ENCODE results near the gene KCNK3. TPM values are rescaled to one million over a fixed set of nuclear protein-coding genes. Genes with fewer than 3 reads are reported as not detected.
"Not testable (repeated sequence)": the region's sequence is repeated elsewhere in the genome, so short reads cannot be mapped to it uniquely, and the experiment has no call there.

KCNK3 gene
- not detected in 2 replicates for total RNA-seq (2014; rRNA removed; shearing (Covaris generic))
- polyA plus RNA-seq (2015; cell fraction: cytosol; rRNA removed), result not detected in 2 replicates
- not detected in 2 replicates for polyA plus RNA-seq (2015; cell fraction: nucleus; rRNA removed)

GRCh38 chr2:26692279-26692896 lies at the start of gene KCNK3:
KCNK3 (plus strand) TSS chr2:26692722; CDS start chr2:26692876, 154 bp downstream.
- DNase-seq (ENCODE audit: low read depth, low spot score), result peak; percentile 14
- in situ Hi-C loops (cut with HindIII; ENCODE audit: low pct_unique_long_range_greater_than_20kb, low sequenced_read_pairs), result no loop called here

- DNase-seq (ENCODE audit: low read depth, low spot score), result no peak
- in situ Hi-C loops (cut with HindIII; ENCODE audit: low pct_unique_long_range_greater_than_20kb, low sequenced_read_pairs), result no loop called here
Measured at GRCh38 chr2:26644188-26644835, 48.2 kb upstream of the KCNK3 start.

- in situ Hi-C loops (cut with HindIII; ENCODE audit: low pct_unique_long_range_greater_than_20kb, low sequenced_read_pairs), result no loop called here
- no peak for DNase-seq (ENCODE audit: low read depth, low spot score)
Measured at GRCh38 chr2:26645762-26646161, 46.8 kb upstream of the KCNK3 start.

GRCh38 chr2:26646986-26647672 lies 45.4 kb upstream of the KCNK3 start:
- DNase-seq (ENCODE audit: low read depth, low spot score), result no peak
- in situ Hi-C loops (cut with HindIII; ENCODE audit: low pct_unique_long_range_greater_than_20kb, low sequenced_read_pairs), result no loop called here

GRCh38 chr2:26647981-26648380 lies 44.5 kb upstream of the KCNK3 start:
- no peak for DNase-seq (ENCODE audit: low read depth, low spot score)
- in situ Hi-C loops (cut with HindIII; ENCODE audit: low pct_unique_long_range_greater_than_20kb, low sequenced_read_pairs), result no loop called here

GRCh38 chr2:26648516-26648915 lies 44.0 kb upstream of the KCNK3 start:
- in situ Hi-C loops (cut with HindIII; ENCODE audit: low pct_unique_long_range_greater_than_20kb, low sequenced_read_pairs), result no loop called here
- DNase-seq (ENCODE audit: low read depth, low spot score), result no peak

GRCh38 chr2:26649322-26649721 lies 43.2 kb upstream of the KCNK3 start:
- DNase-seq (ENCODE audit: low read depth, low spot score), result no peak
- in situ Hi-C loops (cut with HindIII; ENCODE audit: low pct_unique_long_range_greater_than_20kb, low sequenced_read_pairs), result no loop called here

GRCh38 chr2:26649992-26650712 lies 42.4 kb upstream of the KCNK3 start:
- in situ Hi-C loops (cut with HindIII; ENCODE audit: low pct_unique_long_range_greater_than_20kb, low sequenced_read_pairs), result no loop called here
- DNase-seq (ENCODE audit: low read depth, low spot score), result no peak

- in situ Hi-C loops (cut with HindIII; ENCODE audit: low pct_unique_long_range_greater_than_20kb, low sequenced_read_pairs), result no loop called here
- DNase-seq (ENCODE audit: low read depth, low spot score), result no peak
Measured at GRCh38 chr2:26650713-26651469, 41.6 kb upstream of the KCNK3 start.

GRCh38 chr2:26651470-26651771 lies 41.1 kb upstream of the KCNK3 start:
- in situ Hi-C loops (cut with HindIII; ENCODE audit: low pct_unique_long_range_greater_than_20kb, low sequenced_read_pairs), result no loop called here
- no peak for DNase-seq (ENCODE audit: low read depth, low spot score)

- DNase-seq (ENCODE audit: low read depth, low spot score), result no peak
- in situ Hi-C loops (cut with HindIII; ENCODE audit: low pct_unique_long_range_greater_than_20kb, low sequenced_read_pairs), result no loop called here
Measured at GRCh38 chr2:26651799-26652198, 40.7 kb upstream of the KCNK3 start.

GRCh38 chr2:26652361-26653041 lies 40.0 kb upstream of the KCNK3 start:
- DNase-seq (ENCODE audit: low read depth, low spot score), result no peak
- in situ Hi-C loops (cut with HindIII; ENCODE audit: low pct_unique_long_range_greater_than_20kb, low sequenced_read_pairs), result no loop called here

- no peak for DNase-seq (ENCODE audit: low read depth, low spot score)
- in situ Hi-C loops (cut with HindIII; ENCODE audit: low pct_unique_long_range_greater_than_20kb, low sequenced_read_pairs), result no loop called here
Measured at GRCh38 chr2:26653207-26654060, 39.1 kb upstream of the KCNK3 start.

- in situ Hi-C loops (cut with HindIII; ENCODE audit: low pct_unique_long_range_greater_than_20kb, low sequenced_read_pairs), result no loop called here
Measured at GRCh38 chr2:26654061-26654340, 38.5 kb upstream of the KCNK3 start.

GRCh38 chr2:26655120-26655519 lies 37.4 kb upstream of the KCNK3 start:
- DNase-seq (ENCODE audit: low read depth, low spot score); in situ Hi-C loops (cut with HindIII; ENCODE audit: low pct_unique_long_range_greater_than_20kb, low sequenced_read_pairs): not testable (repeated sequence)

More at GRCh38 chr2:26654061-26654340, 38.5 kb upstream of the KCNK3 start:
- DNase-seq (ENCODE audit: low read depth, low spot score), result no peak

- in situ Hi-C loops (cut with HindIII; ENCODE audit: low pct_unique_long_range_greater_than_20kb, low sequenced_read_pairs), result no loop called here
- DNase-seq (ENCODE audit: low read depth, low spot score), result no peak
Measured at GRCh38 chr2:26655611-26656195, 36.8 kb upstream of the KCNK3 start.

Measured in SK-MEL-5 (cell line).